DOHH2 (cell line): Measurements from ENCODE around the gene BTG4.

Experiments used
- CTCF ChIP-seq: fragments of 200-600 bp; sonication (generic); IDR thresholded peaks from one replicate; pipeline ENCODE4 v1.5.1; 2014; ENCODE audit warnings: antibody characterized with exemption, mild to moderate bottlenecking, low read depth, low read length; ENCODE audit not compliant: poor library complexity, severe bottlenecking
- EZH2phosphoT487 ChIP-seq: fragments of 200-600 bp; sonication (generic); IDR thresholded peaks from 2 replicates; pipeline ENCODE4 v1.6.1; 2017; ENCODE audit warnings: borderline replicate concordance, mild to moderate bottlenecking, antibody characterized with exemption, low read length, moderate library complexity, mixed read lengths

GRCh38 chr11:111538407-111539114 is 26.4 kb upstream of the BTG4 start:
- TF ChIP-seq CTCF (no peak), EZH2phosphoT487 (no peak)
